Measurements from ENCODE around the gene NAALADL2. TPM values are rescaled to one million over a fixed set of nuclear protein-coding genes. Genes with fewer than 3 reads are reported as not detected.

Gene NAALADL2
- total and polyA plus RNA-seq, 2 of the 8 experiments (the other 6 are each of a cell fraction or from before 2014, with no cell fraction given): 0.12 to 0.22 TPM

DNA sequence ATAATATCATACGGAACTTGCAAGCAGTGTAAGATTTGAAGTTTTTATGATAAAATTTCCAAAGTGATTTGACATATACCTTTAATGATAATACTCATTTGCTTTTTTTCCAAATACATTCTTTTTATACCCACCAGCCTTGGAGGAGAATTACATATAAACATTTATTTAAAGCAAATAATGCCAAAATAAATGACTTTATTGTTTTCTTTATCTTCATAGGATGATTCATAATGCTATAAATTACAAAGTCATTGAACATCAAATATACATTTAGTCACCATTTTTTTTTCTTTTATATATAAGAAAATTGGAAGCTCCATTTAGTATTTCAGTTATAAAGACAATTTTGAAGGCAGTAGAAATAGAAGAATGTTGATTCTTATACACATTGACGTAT lies 450.9 kb downstream of the NAALADL2 start (continued):
- TF ChIP-seq, protein P1, sequence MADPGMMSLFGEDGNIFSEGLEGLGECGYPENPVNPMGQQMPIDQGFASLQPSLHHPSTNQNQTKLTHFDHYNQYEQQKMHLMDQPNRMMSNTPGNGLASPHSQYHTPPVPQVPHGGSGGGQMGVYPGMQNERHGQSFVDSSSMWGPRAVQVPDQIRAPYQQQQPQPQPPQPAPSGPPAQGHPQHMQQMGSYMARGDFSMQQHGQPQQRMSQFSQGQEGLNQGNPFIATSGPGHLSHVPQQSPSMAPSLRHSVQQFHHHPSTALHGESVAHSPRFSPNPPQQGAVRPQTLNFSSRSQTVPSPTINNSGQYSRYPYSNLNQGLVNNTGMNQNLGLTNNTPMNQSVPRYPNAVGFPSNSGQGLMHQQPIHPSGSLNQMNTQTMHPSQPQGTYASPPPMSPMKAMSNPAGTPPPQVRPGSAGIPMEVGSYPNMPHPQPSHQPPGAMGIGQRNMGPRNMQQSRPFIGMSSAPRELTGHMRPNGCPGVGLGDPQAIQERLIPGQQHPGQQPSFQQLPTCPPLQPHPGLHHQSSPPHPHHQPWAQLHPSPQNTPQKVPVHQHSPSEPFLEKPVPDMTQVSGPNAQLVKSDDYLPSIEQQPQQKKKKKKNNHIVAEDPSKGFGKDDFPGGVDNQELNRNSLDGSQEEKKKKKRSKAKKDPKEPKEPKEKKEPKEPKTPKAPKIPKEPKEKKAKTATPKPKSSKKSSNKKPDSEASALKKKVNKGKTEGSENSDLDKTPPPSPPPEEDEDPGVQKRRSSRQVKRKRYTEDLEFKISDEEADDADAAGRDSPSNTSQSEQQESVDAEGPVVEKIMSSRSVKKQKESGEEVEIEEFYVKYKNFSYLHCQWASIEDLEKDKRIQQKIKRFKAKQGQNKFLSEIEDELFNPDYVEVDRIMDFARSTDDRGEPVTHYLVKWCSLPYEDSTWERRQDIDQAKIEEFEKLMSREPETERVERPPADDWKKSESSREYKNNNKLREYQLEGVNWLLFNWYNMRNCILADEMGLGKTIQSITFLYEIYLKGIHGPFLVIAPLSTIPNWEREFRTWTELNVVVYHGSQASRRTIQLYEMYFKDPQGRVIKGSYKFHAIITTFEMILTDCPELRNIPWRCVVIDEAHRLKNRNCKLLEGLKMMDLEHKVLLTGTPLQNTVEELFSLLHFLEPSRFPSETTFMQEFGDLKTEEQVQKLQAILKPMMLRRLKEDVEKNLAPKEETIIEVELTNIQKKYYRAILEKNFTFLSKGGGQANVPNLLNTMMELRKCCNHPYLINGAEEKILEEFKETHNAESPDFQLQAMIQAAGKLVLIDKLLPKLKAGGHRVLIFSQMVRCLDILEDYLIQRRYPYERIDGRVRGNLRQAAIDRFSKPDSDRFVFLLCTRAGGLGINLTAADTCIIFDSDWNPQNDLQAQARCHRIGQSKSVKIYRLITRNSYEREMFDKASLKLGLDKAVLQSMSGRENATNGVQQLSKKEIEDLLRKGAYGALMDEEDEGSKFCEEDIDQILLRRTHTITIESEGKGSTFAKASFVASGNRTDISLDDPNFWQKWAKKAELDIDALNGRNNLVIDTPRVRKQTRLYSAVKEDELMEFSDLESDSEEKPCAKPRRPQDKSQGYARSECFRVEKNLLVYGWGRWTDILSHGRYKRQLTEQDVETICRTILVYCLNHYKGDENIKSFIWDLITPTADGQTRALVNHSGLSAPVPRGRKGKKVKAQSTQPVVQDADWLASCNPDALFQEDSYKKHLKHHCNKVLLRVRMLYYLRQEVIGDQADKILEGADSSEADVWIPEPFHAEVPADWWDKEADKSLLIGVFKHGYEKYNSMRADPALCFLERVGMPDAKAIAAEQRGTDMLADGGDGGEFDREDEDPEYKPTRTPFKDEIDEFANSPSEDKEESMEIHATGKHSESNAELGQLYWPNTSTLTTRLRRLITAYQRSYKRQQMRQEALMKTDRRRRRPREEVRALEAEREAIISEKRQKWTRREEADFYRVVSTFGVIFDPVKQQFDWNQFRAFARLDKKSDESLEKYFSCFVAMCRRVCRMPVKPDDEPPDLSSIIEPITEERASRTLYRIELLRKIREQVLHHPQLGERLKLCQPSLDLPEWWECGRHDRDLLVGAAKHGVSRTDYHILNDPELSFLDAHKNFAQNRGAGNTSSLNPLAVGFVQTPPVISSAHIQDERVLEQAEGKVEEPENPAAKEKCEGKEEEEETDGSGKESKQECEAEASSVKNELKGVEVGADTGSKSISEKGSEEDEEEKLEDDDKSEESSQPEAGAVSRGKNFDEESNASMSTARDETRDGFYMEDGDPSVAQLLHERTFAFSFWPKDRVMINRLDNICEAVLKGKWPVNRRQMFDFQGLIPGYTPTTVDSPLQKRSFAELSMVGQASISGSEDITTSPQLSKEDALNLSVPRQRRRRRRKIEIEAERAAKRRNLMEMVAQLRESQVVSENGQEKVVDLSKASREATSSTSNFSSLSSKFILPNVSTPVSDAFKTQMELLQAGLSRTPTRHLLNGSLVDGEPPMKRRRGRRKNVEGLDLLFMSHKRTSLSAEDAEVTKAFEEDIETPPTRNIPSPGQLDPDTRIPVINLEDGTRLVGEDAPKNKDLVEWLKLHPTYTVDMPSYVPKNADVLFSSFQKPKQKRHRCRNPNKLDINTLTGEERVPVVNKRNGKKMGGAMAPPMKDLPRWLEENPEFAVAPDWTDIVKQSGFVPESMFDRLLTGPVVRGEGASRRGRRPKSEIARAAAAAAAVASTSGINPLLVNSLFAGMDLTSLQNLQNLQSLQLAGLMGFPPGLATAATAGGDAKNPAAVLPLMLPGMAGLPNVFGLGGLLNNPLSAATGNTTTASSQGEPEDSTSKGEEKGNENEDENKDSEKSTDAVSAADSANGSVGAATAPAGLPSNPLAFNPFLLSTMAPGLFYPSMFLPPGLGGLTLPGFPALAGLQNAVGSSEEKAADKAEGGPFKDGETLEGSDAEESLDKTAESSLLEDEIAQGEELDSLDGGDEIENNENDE (IDR thresholded peaks at IDR 0.05; ENCODE audit: insufficient replicate concordance, low read length): no peak
- TF ChIP-seq EGR1 (IDR thresholded peaks at IDR 0.05; ENCODE audit: borderline replicate concordance, low read depth, low read length): no peak
- TF ChIP-seq CEBPB (IDR thresholded peaks at IDR 0.05; ENCODE audit: low read depth, low read length): no peak
- TF ChIP-seq SRF (IDR thresholded peaks at IDR 0.05; ENCODE audit: low read depth, low read length): no peak
- TF ChIP-seq SIX5 (IDR thresholded peaks at IDR 0.05; ENCODE audit: low read depth, low read length): no peak
- no peak for TF ChIP-seq PHF8 (conservative IDR thresholded peaks at IDR 0.05; ENCODE audit: low read depth, low read length)
- no peak for TF ChIP-seq ZNF274 (IDR thresholded peaks at IDR 0.05; ENCODE audit: borderline replicate concordance, extremely low read depth, low read length)
- TF ChIP-seq SUZ12 (IDR thresholded peaks at IDR 0.05; ENCODE audit: low read length): no peak
- no peak for TF ChIP-seq JUN (IDR thresholded peaks at IDR 0.05; ENCODE audit: low read depth, low read length)
- no peak for TF ChIP-seq CBX5 (IDR thresholded peaks at IDR 0.05; ENCODE audit: low read depth, low read length)
- no peak for TF ChIP-seq NRF1 (IDR thresholded peaks at IDR 0.05; ENCODE audit: low read depth, low read length)
